ENCODE data around the gene MTF2.

- TF ChIP-seq CTCF (IDR thresholded peaks at IDR 0.05; ENCODE audit: low read length), result no peak
- TF ChIP-seq EZH2 (optimal IDR thresholded peaks at IDR 0.05; ENCODE audit: low read depth, low read length), result no peak
- TF ChIP-seq EZH2phosphoT487 (IDR thresholded peaks at IDR 0.05; ENCODE audit: low read length), result no peak
These were observed 75.8 kb downstream of the MTF2 start for GRCh38 chr1:93154898-93155297.

All from MM.1S (cell line).